Measurements from ENCODE around the gene PPP2R2C. TPM values are rescaled to one million over a fixed set of nuclear protein-coding genes. Genes with fewer than 3 reads are reported as not detected.

The PPP2R2C gene
- total RNA-seq, 2 donors from 2014 or later, result 0.05 to 0.35 TPM

DNA sequence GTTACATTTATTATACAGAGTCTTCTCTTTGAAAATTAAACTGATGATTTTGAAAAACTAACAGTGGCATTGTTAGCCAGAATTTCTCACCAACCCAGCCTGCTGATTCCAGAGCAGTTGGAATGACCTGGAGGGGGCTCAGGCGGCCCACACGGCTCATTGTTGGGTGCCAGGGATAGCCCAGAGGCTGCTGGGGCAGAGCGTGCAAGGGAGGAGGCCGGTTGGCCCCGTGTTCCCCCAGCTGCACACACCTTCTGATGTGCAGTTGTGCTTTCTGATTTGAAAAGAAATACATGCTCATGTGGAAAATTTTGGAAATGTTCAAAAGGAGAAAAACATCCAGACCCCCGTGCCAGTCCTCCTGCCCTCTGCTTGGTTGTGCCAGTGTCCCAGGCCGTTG is 182.2 kb downstream of the PPP2R2C start:
- intact Hi-C loops (cut with DNase I), result no loop called here
- Histone ChIP-seq H3K4me1 (no peaks in the 10 kb centered on the region), H3K27me3 (no peaks in the 10 kb centered on the region), H3K36me3 (no peaks in the 10 kb centered on the region), H3K4me3 (no peak overlapping the region), H3K27ac (no peak overlapping the region), H3K9me3 (no peaks in the 10 kb centered on the region), H3K9ac (ENCODE audit: low read depth in 2 of 2, low read length in 2 of 2) (no peak overlapping the region)
- DNase-seq, result no peak
- TF ChIP-seq, protein P1, sequence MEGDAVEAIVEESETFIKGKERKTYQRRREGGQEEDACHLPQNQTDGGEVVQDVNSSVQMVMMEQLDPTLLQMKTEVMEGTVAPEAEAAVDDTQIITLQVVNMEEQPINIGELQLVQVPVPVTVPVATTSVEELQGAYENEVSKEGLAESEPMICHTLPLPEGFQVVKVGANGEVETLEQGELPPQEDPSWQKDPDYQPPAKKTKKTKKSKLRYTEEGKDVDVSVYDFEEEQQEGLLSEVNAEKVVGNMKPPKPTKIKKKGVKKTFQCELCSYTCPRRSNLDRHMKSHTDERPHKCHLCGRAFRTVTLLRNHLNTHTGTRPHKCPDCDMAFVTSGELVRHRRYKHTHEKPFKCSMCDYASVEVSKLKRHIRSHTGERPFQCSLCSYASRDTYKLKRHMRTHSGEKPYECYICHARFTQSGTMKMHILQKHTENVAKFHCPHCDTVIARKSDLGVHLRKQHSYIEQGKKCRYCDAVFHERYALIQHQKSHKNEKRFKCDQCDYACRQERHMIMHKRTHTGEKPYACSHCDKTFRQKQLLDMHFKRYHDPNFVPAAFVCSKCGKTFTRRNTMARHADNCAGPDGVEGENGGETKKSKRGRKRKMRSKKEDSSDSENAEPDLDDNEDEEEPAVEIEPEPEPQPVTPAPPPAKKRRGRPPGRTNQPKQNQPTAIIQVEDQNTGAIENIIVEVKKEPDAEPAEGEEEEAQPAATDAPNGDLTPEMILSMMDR (IDR thresholded peaks at IDR 0.05), result no peak

DNA sequence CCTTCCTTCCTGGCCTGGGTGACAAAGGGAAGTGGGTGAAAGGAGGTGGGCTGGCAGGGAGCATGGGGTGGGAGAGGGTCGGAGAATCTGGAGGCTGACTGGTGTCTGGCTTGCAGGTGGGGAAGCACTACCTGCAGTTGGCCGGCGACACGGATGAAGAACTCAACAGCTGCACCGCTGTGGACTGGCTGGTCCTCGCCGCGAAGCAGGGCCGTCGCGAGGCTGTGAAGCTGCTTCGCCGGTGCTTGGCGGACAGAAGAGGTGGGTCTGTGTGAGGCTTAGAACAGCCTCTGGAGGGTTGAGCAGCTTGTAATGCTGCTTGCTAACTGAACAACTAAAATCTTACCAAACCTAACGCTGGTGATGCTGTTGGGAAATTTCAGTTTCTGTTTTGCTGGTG is 183.5 kb downstream of the PPP2R2C start:
- Histone ChIP-seq H3K4me1 (no peaks in the 10 kb centered on the region), H3K27ac (no peak overlapping the region), H3K9me3 (no peaks in the 10 kb centered on the region), H3K4me3 (no peak overlapping the region), H3K9ac (ENCODE audit: low read depth in 2 of 2, low read length in 2 of 2) (no peak overlapping the region), H3K36me3 (no peaks in the 10 kb centered on the region), H3K27me3 (no peaks in the 10 kb centered on the region)
- intact Hi-C loops (cut with DNase I), result no loop called here
- DNase-seq, result no peak
- TF ChIP-seq, protein P1 (IDR thresholded peaks at IDR 0.05), result no peak

DNA sequence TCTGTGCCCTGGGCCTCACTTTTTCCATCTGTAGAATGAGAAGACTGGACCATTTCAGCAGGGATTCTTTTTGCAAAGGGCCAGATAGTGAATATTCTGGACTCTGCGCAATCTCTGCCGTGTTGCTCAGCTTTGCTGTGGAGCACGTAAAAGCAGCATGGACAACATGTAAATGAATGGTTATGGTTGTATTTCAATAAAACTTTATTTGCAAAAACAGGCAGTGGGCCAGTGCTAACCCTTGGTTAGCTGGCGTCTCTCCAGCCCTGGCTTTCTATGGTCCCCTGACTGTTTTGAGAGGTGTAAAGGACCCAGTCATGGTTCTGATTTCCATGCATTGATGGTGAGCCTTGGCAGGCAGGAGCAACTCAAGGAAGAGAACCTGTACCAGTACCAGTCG is 184.1 kb downstream of the PPP2R2C start:
- TF ChIP-seq, protein P1 (IDR thresholded peaks at IDR 0.05), result no peak
- Histone ChIP-seq H3K27me3 (no peaks in the 10 kb centered on the region), H3K27ac (no peak overlapping the region), H3K9ac (ENCODE audit: low read depth in 2 of 2, low read length in 2 of 2) (no peak overlapping the region), H3K9me3 (no peaks in the 10 kb centered on the region), H3K4me3 (no peak overlapping the region), H3K36me3 (no peaks in the 10 kb centered on the region), H3K4me1 (no peaks in the 10 kb centered on the region)
- DNase-seq, result no peak
- intact Hi-C loops (cut with DNase I), result no loop called here

DNA sequence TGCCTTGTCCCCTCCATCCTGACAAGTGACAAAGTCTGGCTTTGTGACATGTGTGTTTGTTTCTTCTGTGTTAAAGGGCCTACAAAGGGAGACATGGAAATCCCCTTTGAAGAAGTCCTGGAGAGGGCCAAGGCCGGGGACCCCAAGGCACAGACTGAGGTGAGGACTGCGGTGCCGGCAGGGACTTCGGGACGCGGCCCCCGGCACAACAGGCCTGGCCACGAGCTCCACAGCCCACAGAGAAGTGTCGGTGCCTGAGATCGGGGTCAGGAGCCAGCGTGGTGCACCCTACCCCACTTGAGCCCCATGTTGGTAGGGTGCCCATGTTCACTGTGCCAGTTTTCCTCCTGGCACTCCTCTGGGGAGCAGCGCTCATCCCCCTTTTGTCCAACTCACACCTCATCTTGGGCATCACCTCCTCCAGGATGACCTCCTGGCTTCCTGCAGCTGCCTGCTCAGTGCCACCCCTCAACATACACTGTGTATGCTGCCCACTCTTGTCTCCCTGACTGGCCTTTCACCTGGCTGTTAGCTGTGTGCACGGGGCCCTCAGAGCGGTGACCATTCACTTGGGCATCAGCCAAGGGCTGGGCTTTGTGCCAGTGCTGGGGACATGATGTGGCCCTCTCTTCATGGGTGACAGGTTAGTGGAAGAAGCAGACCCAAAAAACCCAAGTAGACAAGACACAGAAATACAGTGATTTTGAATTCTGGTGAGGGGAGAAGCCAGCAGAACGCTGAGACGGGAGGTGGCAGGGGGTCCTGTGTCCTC is 185.2 kb downstream of the PPP2R2C start:
- Histone ChIP-seq H3K4me3 (no peak overlapping the region), H3K9ac (ENCODE audit: low read depth in 2 of 2, low read length in 2 of 2) (no peak overlapping the region), H3K27me3 (no peaks in the 10 kb centered on the region), H3K9me3 (no peaks in the 10 kb centered on the region), H3K36me3 (no peaks in the 10 kb centered on the region), H3K27ac (no peak overlapping the region), H3K4me1 (no peaks in the 10 kb centered on the region)
- intact Hi-C loops (cut with DNase I), result no loop called here
- no peak for DNase-seq
- TF ChIP-seq, protein P1 (IDR thresholded peaks at IDR 0.05), result no peak

DNA sequence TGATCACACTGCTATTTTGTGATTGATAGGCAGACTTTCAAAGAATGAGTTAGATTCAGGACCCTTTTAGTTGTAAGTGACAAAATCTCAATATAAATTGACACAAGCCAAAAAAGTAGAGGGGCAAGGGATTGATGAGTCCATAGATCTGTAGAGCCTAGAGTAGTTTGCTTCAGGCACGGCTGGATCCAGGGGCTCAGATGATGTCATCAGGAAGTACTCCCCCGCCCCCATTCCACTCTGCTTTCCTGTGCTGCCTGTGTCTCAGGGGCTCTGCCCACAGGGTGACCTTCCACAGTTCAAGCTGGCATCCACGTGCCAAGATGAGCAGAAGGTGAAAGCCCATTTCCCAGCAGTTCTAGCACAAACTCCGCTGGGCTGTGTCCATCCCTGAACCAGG is 189.1 kb downstream of the PPP2R2C start:
- Histone ChIP-seq H3K4me3 (no peak overlapping the region), H3K4me1 (no peaks in the 10 kb centered on the region), H3K9ac (ENCODE audit: low read depth in 2 of 2, low read length in 2 of 2) (no peak overlapping the region), H3K27me3 (no peaks in the 10 kb centered on the region), H3K27ac (no peak overlapping the region), H3K36me3 (no peaks in the 10 kb centered on the region), H3K9me3 (no peaks in the 10 kb centered on the region)
- intact Hi-C loops (cut with DNase I), result no loop called here
- DNase-seq, result no peak
- TF ChIP-seq, protein P1 (IDR thresholded peaks at IDR 0.05), result no peak
